Measurements from ENCODE around the gene PCDHB4. TPM values are rescaled to one million over a fixed set of nuclear protein-coding genes. Genes with fewer than 3 reads are reported as not detected.
A peak's percentile ranks its signal among the peaks of the same experiment; 100 is the strongest.
"Not testable (repeated sequence)": the region's sequence is repeated elsewhere in the genome, so short reads cannot be mapped to it uniquely, and the experiment has no call there.

Gene PCDHB4
- total RNA-seq, 3 donors from 2014 or later (not counting 1 experiment from before 2014, with no cell fraction given), result not detected

DNA sequence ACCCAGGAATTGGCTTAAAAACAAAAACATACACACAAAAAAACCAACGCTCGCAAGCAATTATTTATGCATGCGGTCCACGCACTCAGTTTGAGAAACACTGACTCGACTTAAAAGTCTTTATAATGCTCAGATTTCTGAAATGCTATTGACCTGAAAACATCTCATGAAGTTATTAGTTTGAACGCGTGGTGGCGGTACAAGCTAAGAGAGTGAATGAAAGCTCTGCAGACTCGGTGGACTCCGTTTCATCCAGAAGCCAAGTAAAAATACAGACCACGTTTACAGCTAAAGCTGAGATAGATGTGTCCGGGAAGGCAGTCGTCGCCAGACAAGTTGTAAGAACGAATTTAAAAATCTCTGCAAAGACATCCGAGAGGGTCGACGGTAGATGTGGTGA lies 28.2 kb downstream of the PCDHB4 start, which contains the start of gene PCDHB6:
TSS of gene PCDHB6 (plus strand) at position 246 of the 400 bp plus-strand sequence. CDS start 201 bp downstream, outside the sequence.
- peaks cover 0 to 10% of the 10 kb centered on the region in 2 donors for H3K27me3 Mint-ChIP-seq (ENCODE audit: low read depth in 2 of 2)
- H3K9me3 Mint-ChIP-seq, result peaks cover 3 to 8% of the 10 kb centered on the region in 2 donors
- peaks cover 4% of the 10 kb centered on the region for H3K9me3 ChIP-seq (ENCODE audit: control insufficient read depth, insufficient read depth, low read length)
- no peak within 1 kb of the TSS for H3K4me3 Mint-ChIP-seq
- intact Hi-C loops (cut with micrococcal nuclease), result no loop called here
- no peak within 1 kb of the TSS for H3K27ac ChIP-seq (ENCODE audit: low read length)
- TF ChIP-seq, protein P1, sequence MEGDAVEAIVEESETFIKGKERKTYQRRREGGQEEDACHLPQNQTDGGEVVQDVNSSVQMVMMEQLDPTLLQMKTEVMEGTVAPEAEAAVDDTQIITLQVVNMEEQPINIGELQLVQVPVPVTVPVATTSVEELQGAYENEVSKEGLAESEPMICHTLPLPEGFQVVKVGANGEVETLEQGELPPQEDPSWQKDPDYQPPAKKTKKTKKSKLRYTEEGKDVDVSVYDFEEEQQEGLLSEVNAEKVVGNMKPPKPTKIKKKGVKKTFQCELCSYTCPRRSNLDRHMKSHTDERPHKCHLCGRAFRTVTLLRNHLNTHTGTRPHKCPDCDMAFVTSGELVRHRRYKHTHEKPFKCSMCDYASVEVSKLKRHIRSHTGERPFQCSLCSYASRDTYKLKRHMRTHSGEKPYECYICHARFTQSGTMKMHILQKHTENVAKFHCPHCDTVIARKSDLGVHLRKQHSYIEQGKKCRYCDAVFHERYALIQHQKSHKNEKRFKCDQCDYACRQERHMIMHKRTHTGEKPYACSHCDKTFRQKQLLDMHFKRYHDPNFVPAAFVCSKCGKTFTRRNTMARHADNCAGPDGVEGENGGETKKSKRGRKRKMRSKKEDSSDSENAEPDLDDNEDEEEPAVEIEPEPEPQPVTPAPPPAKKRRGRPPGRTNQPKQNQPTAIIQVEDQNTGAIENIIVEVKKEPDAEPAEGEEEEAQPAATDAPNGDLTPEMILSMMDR (IDR thresholded peaks at IDR 0.05), result no peak
- WGBS (ENCODE audit: insufficient coverage), result 21% methylated on average over 18 of the region's 18 CpGs
- ATAC-seq, result no peak
- no peak within 1 kb of the TSS for H3K4me3 ChIP-seq (ENCODE audit: low read length)
- peaks cover 0 to 4% of the 10 kb centered on the region in 2 donors for H3K4me1 Mint-ChIP-seq
- peaks cover 16% of the 10 kb centered on the region for H3K36me3 Mint-ChIP-seq
- no peaks in the 10 kb centered on the region for H3K36me3 ChIP-seq (ENCODE audit: control insufficient read depth, insufficient read depth, low read length)
- no peaks in the 10 kb centered on the region for H3K4me1 ChIP-seq (ENCODE audit: control insufficient read depth, insufficient read depth, low read length)
- H3K27ac Mint-ChIP-seq, result no peak within 1 kb of the TSS
- H3K27me3 ChIP-seq (ENCODE audit: control insufficient read depth, insufficient read depth, low read length), result peaks cover 4% of the 10 kb centered on the region
- peak in 1 of 2 donors; percentile 19 for DNase-seq

DNA sequence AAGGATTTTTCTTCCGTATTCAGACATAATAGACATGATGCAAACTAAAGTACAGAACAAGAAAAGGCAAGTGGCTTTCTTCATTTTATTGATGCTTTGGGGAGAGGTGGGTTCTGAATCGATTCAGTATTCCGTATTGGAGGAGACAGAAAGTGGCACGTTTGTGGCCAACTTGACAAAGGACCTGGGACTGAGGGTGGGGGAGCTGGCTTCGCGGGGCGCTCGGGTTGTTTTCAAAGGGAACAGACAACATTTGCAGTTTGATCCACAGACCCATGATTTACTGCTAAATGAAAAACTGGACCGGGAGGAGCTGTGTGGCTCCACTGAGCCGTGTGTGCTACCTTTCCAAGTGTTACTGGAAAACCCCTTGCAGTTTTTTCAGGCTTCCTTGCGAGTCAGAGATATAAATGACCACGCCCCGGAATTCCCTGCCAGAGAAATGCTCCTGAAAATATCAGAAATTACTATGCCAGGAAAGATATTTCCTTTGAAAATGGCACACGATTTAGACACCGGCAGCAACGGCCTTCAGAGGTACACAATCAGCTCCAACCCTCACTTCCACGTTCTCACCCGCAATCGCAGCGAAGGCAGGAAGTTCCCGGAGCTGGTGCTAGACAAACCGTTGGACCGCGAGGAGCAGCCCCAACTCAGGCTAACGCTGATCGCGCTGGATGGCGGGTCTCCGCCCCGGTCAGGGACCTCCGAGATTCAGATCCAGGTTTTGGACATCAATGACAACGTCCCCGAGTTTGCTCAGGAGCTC lies 28.8 kb downstream of the PCDHB4 start:
- Mint-ChIP-seq H3K4me1 (peaks cover 0 to 4% of the 10 kb centered on the region in 2 donors), H3K27me3 (ENCODE audit: low read depth in 2 of 2) (peaks cover 0 to 10% of the 10 kb centered on the region in 2 donors), H3K4me3 (no peak overlapping the region), H3K36me3 (peaks cover 16% of the 10 kb centered on the region), H3K27ac (no peak overlapping the region), H3K9me3 (peaks cover 3 to 8% of the 10 kb centered on the region in 2 donors)
- Histone ChIP-seq H3K36me3 (ENCODE audit: control insufficient read depth, insufficient read depth, low read length) (no peaks in the 10 kb centered on the region), H3K9me3 (ENCODE audit: control insufficient read depth, insufficient read depth, low read length) (peaks cover 4% of the 10 kb centered on the region), H3K27ac (ENCODE audit: low read length) (no peak overlapping the region), H3K4me1 (ENCODE audit: control insufficient read depth, insufficient read depth, low read length) (no peaks in the 10 kb centered on the region), H3K4me3 (ENCODE audit: low read length) (no peak overlapping the region), H3K27me3 (ENCODE audit: control insufficient read depth, insufficient read depth, low read length) (peaks cover 4% of the 10 kb centered on the region)
- no peak for DNase-seq
- TF ChIP-seq, protein P1 (IDR thresholded peaks at IDR 0.05), result no peak
- 48% methylated on average over 33 of the region's 33 CpGs for WGBS (ENCODE audit: insufficient coverage)
- intact Hi-C loops (cut with micrococcal nuclease), result no loop called here
- ATAC-seq, result no peak

DNA sequence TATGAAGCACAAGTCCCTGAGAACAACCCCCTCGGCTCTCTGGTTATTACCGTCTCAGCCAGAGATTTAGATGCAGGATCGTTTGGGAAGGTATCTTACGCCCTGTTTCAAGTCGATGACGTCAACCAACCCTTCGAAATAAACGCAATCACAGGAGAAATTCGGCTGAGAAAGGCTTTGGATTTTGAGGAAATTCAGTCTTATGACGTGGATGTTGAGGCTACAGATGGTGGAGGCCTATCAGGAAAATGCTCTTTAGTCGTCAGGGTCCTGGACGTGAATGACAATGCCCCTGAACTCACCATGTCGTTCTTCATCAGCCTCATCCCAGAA lies 29.3 kb downstream of the PCDHB4 start:
- H3K9me3 Mint-ChIP-seq, result peaks cover 3 to 8% of the 10 kb centered on the region in 2 donors
- Histone ChIP-seq H3K27ac (ENCODE audit: low read length) (no peak overlapping the region), H3K9me3 (ENCODE audit: control insufficient read depth, insufficient read depth, low read length) (peaks cover 8% of the 10 kb centered on the region), H3K36me3 (ENCODE audit: control insufficient read depth, insufficient read depth, low read length) (no peaks in the 10 kb centered on the region), H3K4me1 (ENCODE audit: control insufficient read depth, insufficient read depth, low read length) (no peaks in the 10 kb centered on the region), H3K4me3 (ENCODE audit: low read length) (no peak overlapping the region), H3K27me3 (ENCODE audit: control insufficient read depth, insufficient read depth, low read length) (peaks cover 4% of the 10 kb centered on the region)
- H3K27me3 Mint-ChIP-seq (ENCODE audit: low read depth in 2 of 2), result peaks cover 0 to 13% of the 10 kb centered on the region in 2 donors
- ATAC-seq (no peak), DNase-seq (no peak)
- H3K27ac Mint-ChIP-seq, result no peak overlapping the region
- H3K36me3 Mint-ChIP-seq, result peaks cover 20% of the 10 kb centered on the region
- H3K4me3 Mint-ChIP-seq, result no peak overlapping the region
- TF ChIP-seq, protein P1 (IDR thresholded peaks at IDR 0.05), result no peak
- intact Hi-C loops (cut with micrococcal nuclease), result no loop called here
- peaks cover 0 to 4% of the 10 kb centered on the region in 2 donors for H3K4me1 Mint-ChIP-seq
- WGBS (ENCODE audit: insufficient coverage), result 43% methylated on average over 13 of the region's 13 CpGs

DNA sequence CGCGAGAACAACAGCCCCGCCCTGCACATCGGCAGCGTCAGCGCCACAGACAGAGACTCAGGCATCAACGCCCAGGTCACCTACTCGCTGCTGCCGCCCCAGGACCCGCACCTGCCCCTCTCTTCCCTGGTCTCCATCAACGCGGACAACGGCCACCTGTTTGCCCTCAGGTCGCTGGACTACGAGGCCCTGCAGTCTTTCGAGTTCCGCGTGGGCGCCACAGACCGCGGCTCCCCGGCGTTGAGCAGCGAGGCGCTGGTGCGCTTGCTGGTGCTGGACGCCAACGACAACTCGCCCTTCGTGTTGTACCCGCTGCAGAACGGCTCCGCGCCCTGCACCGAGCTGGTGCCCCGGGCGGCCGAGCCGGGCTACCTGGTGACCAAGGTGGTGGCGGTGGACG lies 30.0 kb downstream of the PCDHB4 start:
- H3K36me3 ChIP-seq (ENCODE audit: control insufficient read depth, insufficient read depth, low read length); H3K4me1 ChIP-seq (ENCODE audit: control insufficient read depth, insufficient read depth, low read length); H3K27ac Mint-ChIP-seq; H3K4me3 ChIP-seq (ENCODE audit: low read length); H3K27me3 ChIP-seq (ENCODE audit: control insufficient read depth, insufficient read depth, low read length); ATAC-seq; H3K4me3 Mint-ChIP-seq; DNase-seq; intact Hi-C loops (cut with micrococcal nuclease); H3K27ac ChIP-seq (ENCODE audit: low read length); H3K4me1 Mint-ChIP-seq; H3K9me3 Mint-ChIP-seq: not testable (repeated sequence)
- peaks cover 12% of the 10 kb centered on the region for H3K9me3 ChIP-seq (ENCODE audit: control insufficient read depth, insufficient read depth, low read length)
- 42% methylated on average over 30 of the region's 41 CpGs for WGBS (ENCODE audit: insufficient coverage)
- Mint-ChIP-seq H3K36me3 (peaks cover 26% of the 10 kb centered on the region), H3K27me3 (ENCODE audit: low read depth in 2 of 2) (peaks cover 0 to 20% of the 10 kb centered on the region in 2 donors)

DNA sequence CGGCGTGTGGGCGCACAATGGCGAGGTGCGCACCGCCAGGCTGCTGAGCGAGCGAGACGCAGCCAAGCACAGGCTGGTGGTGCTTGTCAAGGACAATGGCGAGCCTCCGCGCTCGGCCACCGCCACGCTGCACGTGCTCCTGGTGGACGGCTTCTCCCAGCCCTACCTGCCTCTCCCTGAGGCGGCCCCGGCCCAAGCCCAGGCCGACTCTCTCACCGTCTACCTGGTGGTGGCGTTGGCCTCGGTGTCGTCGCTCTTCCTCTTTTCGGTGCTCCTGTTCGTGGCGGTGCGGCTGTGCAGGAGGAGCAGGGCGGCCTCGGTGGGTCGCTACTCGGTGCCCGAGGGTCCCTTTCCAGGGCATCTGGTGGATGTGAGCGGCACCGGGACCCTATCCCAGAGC lies 30.5 kb downstream of the PCDHB4 start:
- H3K4me3 ChIP-seq (ENCODE audit: low read length); H3K27ac Mint-ChIP-seq; H3K9me3 Mint-ChIP-seq; H3K27ac ChIP-seq (ENCODE audit: low read length); ATAC-seq; H3K27me3 ChIP-seq (ENCODE audit: control insufficient read depth, insufficient read depth, low read length); H3K4me1 Mint-ChIP-seq; H3K4me1 ChIP-seq (ENCODE audit: control insufficient read depth, insufficient read depth, low read length); H3K4me3 Mint-ChIP-seq; H3K36me3 ChIP-seq (ENCODE audit: control insufficient read depth, insufficient read depth, low read length); DNase-seq; intact Hi-C loops (cut with micrococcal nuclease): not testable (repeated sequence)
- Mint-ChIP-seq H3K27me3 (ENCODE audit: low read depth in 2 of 2) (peaks cover 0 to 22% of the 10 kb centered on the region in 2 donors), H3K36me3 (peaks cover 30% of the 10 kb centered on the region)
- H3K9me3 ChIP-seq (ENCODE audit: control insufficient read depth, insufficient read depth, low read length), result peaks cover 16% of the 10 kb centered on the region
- WGBS (ENCODE audit: insufficient coverage), result 38% methylated on average over 33 of the region's 36 CpGs
